Activated CD8-positive, alpha-beta T cell treated with anti-CD3 and anti-CD28 coated beads for 36 hours (primary cell): Measurements from ENCODE around the gene CDK16. TPM values are rescaled to one million over a fixed set of nuclear protein-coding genes. Genes with fewer than 3 reads are reported as not detected.

Experiments
- ATAC-seq: fragments of 200-7000 bp; cut with Tn5 transposase; one replicate; pipeline ENCODE4 v1.10.0; 2021; ENCODE audit warnings: mild to moderate bottlenecking, moderate library complexity
- CTCF ChIA-PET: fragments of 350-600 bp; sonication (Branson Sonifier 250); formaldehyde crosslinking; loops from one replicate; lab custom pipeline; 2021; ENCODE audit warnings: antibody characterized with exemption; lab: Charles Lee
- POLR2A ChIA-PET: fragments of 350-600 bp; sonication (Branson Sonifier 250); formaldehyde crosslinking; loops from one replicate; lab custom pipeline; 2021; ENCODE audit warnings: antibody characterized with exemption; lab: Charles Lee
- DNase-seq: peaks from one replicate; pipeline ENCODE4 v3.0.0-alpha.2; 2020
- H3K27ac Mint-ChIP-seq: one replicate; pipeline ENCODE4 v1.8.0; 2021; ENCODE audit warnings: mild to moderate bottlenecking, mixed read lengths
- H3K27me3 Mint-ChIP-seq: one replicate; pipeline ENCODE4 v1.8.0; 2021; ENCODE audit warnings: mixed read lengths
- H3K36me3 Mint-ChIP-seq: one replicate; pipeline ENCODE4 v1.8.0; 2021; ENCODE audit warnings: low read depth, mixed read lengths
- H3K4me1 Mint-ChIP-seq: one replicate; pipeline ENCODE4 v1.8.0; 2021; ENCODE audit warnings: low read depth, mixed read lengths
- H3K4me3 Mint-ChIP-seq: one replicate; pipeline ENCODE4 v1.8.0; 2021; ENCODE audit warnings: mild to moderate bottlenecking, moderate library complexity, mixed read lengths
- H3K9me3 Mint-ChIP-seq: one replicate; pipeline ENCODE4 v1.8.0; 2021; ENCODE audit warnings: mixed read lengths
- intact Hi-C: fragments of 100-400 bp; cut with micrococcal nuclease; formaldehyde crosslinking; loops from one replicate; pipeline ENCODE4 v1.10.0; 2022
- total RNA-seq, 2 experiments: library from RNA; stranded (reverse); gene quantifications; one replicate each; pipeline ENCODE4 v1.2.3, GENCODE V29; 2021
- TF ChIP-seq, protein P1 (sequence below): fragments of 200-600 bp; IDR thresholded peaks from one replicate; pipeline ENCODE4 v1.8.0; 2022; ENCODE audit warnings: antibody characterized with exemption, mild to moderate bottlenecking

CDK16 gene
- total RNA-seq, 2 experiments from 2014 or later: 56.1 to 61.3 TPM

DNA sequence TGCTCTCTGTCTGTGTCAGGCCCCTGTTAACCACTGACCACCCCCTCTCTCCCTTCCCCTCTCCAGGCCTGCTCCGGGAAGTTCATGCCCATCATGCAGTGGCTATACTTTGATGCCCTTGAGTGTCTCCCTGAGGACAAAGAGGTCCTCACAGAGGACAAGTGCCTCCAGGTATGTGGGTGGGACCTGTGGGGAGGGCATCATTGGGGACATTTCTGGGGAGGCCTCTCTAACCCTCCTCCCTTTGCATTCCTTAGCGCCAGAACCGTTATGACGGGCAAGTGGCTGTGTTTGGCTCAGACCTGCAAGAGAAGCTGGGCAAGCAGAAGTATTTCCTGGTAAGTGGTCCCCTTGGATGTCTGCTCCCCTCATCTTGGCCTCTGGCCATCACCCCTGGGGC lies 15.6 kb upstream of the CDK16 start:
- ATAC-seq (no peak), DNase-seq (no peak)
- Mint-ChIP-seq H3K4me1 (no peaks in the 10 kb centered on the region), H3K27me3 (no peaks in the 10 kb centered on the region), H3K4me3 (no peak overlapping the region), H3K36me3 (peaks cover 41% of the 10 kb centered on the region), H3K27ac (no peak overlapping the region), H3K9me3 (no peaks in the 10 kb centered on the region)
- CTCF ChIA-PET: interaction anchor here (1.4 kb wide), 1 partner anchor 182 kb away, joined by 4 read pairs; no protein-coding TSS in a partner anchor
- intact Hi-C loops: no loop called here
- POLR2A ChIA-PET: no interaction called here
- TF ChIP-seq, protein P1, sequence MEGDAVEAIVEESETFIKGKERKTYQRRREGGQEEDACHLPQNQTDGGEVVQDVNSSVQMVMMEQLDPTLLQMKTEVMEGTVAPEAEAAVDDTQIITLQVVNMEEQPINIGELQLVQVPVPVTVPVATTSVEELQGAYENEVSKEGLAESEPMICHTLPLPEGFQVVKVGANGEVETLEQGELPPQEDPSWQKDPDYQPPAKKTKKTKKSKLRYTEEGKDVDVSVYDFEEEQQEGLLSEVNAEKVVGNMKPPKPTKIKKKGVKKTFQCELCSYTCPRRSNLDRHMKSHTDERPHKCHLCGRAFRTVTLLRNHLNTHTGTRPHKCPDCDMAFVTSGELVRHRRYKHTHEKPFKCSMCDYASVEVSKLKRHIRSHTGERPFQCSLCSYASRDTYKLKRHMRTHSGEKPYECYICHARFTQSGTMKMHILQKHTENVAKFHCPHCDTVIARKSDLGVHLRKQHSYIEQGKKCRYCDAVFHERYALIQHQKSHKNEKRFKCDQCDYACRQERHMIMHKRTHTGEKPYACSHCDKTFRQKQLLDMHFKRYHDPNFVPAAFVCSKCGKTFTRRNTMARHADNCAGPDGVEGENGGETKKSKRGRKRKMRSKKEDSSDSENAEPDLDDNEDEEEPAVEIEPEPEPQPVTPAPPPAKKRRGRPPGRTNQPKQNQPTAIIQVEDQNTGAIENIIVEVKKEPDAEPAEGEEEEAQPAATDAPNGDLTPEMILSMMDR: no peak

- Mint-ChIP-seq H3K27me3 (no peaks in the 10 kb centered on the region), H3K27ac (peak overlapping the region; percentile 34), H3K36me3 (peaks cover 34% of the 10 kb centered on the region), H3K9me3 (no peaks in the 10 kb centered on the region), H3K4me3 (no peak overlapping the region), H3K4me1 (no peaks in the 10 kb centered on the region)
- intact Hi-C loops: no loop called here
- TF ChIP-seq, protein P1: no peak
- ChIA-PET CTCF (no interaction called here), POLR2A (no interaction called here)
- ATAC-seq (no peak), DNase-seq (no peak)
These were observed 13.5 kb upstream of the CDK16 start for GRCh38 chrX:47204970-47205369.

DNA sequence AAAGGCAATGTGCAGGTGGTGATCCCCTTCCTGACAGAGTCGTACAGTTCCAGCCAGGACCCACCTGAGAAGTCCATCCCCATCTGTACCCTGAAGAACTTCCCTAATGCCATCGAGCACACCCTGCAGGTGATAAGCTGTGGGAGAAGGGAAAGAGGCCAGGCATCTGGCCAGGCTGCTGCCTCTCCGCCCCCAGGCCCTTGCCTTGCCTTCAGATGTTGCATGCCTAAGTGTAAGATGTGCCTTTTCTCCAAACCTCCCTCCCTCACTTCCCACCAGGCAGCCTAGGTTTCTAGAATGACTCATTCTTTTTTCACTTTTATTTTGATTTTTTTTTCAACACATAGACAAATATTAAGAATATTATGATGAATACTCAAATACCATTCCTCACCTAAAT lies 12.2 kb upstream of the CDK16 start:
- H3K9me3 Mint-ChIP-seq: no peaks in the 10 kb centered on the region
- no peak for DNase-seq
- TF ChIP-seq, protein P1: no peak
- ChIA-PET CTCF (no interaction called here), POLR2A (interaction anchor here (0.6 to 1.5 kb wide), 2 partner anchors 9 to 72 kb away, joined by 3 to 4 read pairs; no protein-coding TSS in a partner anchor)
- H3K36me3 Mint-ChIP-seq: peaks cover 26% of the 10 kb centered on the region
- H3K27me3 Mint-ChIP-seq: no peaks in the 10 kb centered on the region
- peaks cover under 1% of the 10 kb centered on the region for H3K4me1 Mint-ChIP-seq
- no peak for ATAC-seq
- H3K4me3 Mint-ChIP-seq: no peak overlapping the region
- intact Hi-C loops: no loop called here
- no peak overlapping the region for H3K27ac Mint-ChIP-seq

- ChIA-PET POLR2A (interaction anchor here (1.0 to 1.7 kb wide), 3 partner anchors 8 to 38 kb away, joined by 3 to 4 read pairs (median 4); no protein-coding TSS in a partner anchor), CTCF (no interaction called here)
These were observed 10.4 kb upstream of the CDK16 start for GRCh38 chrX:47208108-47208507.

GRCh38 chrX:47209508-47210238 lies 8.8 kb upstream of the CDK16 start:
- TF ChIP-seq, protein P1: no peak
- DNase-seq (no peak), ATAC-seq (no peak)
- POLR2A ChIA-PET: no interaction called here
- intact Hi-C loops: no loop called here
- Mint-ChIP-seq H3K27me3 (no peaks in the 10 kb centered on the region), H3K36me3 (peaks cover 37% of the 10 kb centered on the region), H3K4me3 (no peak overlapping the region), H3K4me1 (peaks cover 2% of the 10 kb centered on the region), H3K27ac (no peak overlapping the region), H3K9me3 (no peaks in the 10 kb centered on the region)
- CTCF ChIA-PET: no interaction called here

More at GRCh38 chrX:47208108-47208507, 10.4 kb upstream of the CDK16 start:
- no peaks in the 10 kb centered on the region for H3K9me3 Mint-ChIP-seq
- H3K27me3 Mint-ChIP-seq: no peaks in the 10 kb centered on the region
- H3K36me3 Mint-ChIP-seq: peaks cover 28% of the 10 kb centered on the region
- H3K27ac Mint-ChIP-seq: no peak overlapping the region
- ATAC-seq (no peak), DNase-seq (no peak)
- intact Hi-C loops: no loop called here
- TF ChIP-seq, protein P1: no peak
- H3K4me1 Mint-ChIP-seq: peaks cover 2% of the 10 kb centered on the region
- H3K4me3 Mint-ChIP-seq: no peak overlapping the region
